Gastrocnemius medialis (tissue), 4 donors: Measurements from ENCODE around the gene SHB.

ENCODE experiments used
- POLR2A ChIP-seq, 2 donors: fragments of 450-650 bp; IDR thresholded peaks; one replicate each; pipeline ENCODE4 v1.6.1; 2017; ENCODE audit warnings: antibody characterized with exemption in 2 of 2, mild to moderate bottlenecking in 2 of 2, moderate library complexity in 2 of 2
- TF ChIP-seq, protein P1 (sequence below), 5 experiments: fragments of 450-650 bp in 3 of 5; fragments of 200-600 bp in 2 of 5; sonication (generic) in 2 of 5; IDR thresholded peaks in 4 of 5; conservative IDR thresholded peaks in 1 of 5; 1 replicate in 4 of 5; 2 replicates in 1 of 5; pipeline ENCODE4 v1.5.1; 2016 to 2019; ENCODE audit warnings: antibody characterized with exemption in 5 of 5, mild to moderate bottlenecking in 3 of 5, moderate library complexity in 3 of 5

DNA sequence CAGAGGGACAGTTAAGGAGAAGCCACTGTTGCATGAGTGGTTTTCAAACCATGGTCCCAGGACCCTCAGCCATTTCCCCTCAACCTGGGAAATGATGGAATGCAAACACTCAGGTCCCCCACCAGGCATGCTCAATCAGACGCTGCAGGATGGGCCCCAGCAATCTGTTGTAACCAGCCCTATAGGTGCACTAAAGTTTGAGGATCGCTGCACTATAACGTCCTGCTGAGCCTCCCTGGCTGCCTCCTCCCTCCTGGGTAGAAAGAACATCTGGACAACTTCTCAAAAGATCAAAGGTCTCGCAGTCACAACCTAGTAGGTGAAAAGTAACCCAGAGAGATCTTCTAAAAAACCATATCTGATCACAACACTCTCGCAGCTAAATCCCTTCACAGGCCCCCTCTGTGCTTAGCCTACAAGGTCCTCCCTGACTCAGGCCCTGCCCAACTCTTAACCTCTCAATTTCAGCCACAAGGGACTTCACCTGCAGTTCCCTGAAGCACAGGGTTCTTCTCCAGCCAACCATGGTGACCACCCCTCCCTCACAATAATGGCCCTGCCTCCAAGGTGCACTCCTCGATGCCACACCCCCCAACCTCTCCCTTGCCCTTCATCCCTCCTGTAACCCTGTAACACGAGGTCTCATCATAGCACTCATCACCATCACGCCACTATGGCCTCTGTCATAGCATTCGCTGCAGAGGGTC lies 3.5 kb downstream of the SHB start:
- TF ChIP-seq, protein P1, sequence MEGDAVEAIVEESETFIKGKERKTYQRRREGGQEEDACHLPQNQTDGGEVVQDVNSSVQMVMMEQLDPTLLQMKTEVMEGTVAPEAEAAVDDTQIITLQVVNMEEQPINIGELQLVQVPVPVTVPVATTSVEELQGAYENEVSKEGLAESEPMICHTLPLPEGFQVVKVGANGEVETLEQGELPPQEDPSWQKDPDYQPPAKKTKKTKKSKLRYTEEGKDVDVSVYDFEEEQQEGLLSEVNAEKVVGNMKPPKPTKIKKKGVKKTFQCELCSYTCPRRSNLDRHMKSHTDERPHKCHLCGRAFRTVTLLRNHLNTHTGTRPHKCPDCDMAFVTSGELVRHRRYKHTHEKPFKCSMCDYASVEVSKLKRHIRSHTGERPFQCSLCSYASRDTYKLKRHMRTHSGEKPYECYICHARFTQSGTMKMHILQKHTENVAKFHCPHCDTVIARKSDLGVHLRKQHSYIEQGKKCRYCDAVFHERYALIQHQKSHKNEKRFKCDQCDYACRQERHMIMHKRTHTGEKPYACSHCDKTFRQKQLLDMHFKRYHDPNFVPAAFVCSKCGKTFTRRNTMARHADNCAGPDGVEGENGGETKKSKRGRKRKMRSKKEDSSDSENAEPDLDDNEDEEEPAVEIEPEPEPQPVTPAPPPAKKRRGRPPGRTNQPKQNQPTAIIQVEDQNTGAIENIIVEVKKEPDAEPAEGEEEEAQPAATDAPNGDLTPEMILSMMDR (IDR thresholded peaks at IDR 0.05 in 4 of 5, conservative IDR thresholded peaks at IDR 0.05 in 1 of 5): no peak
- no peak for TF ChIP-seq POLR2A (IDR thresholded peaks at IDR 0.05)
